DND-41 (cell line): Measurements from ENCODE around the gene ZCCHC9.
A peak's percentile ranks its signal among the peaks of the same experiment; 100 is the strongest.

Experiments used
- ATAC-seq: fragments of 200-7000 bp; cut with Tn5 transposase; 3 replicates; pipeline ENCODE4 v1.9.1; 2021; ENCODE audit warnings: low read depth; ENCODE audit not compliant: insufficient read depth
- DNase-seq: peaks from one replicate; pipeline ENCODE4 v3.0.0-alpha.2; 2020
- H2AFZ ChIP-seq: 2 replicates; pipeline ENCODE4 v1.6.0; 2012; ENCODE audit warnings: low read depth, low read length
- H3K27ac ChIP-seq: 2 replicates; pipeline ENCODE4 v1.5.1; 2012; ENCODE audit warnings: low read length, inconsistent platforms
- H3K27me3 ChIP-seq: fragments of 200-600 bp; sonication (generic); 2 replicates; pipeline ENCODE4 v1.6.0; 2012; ENCODE audit warnings: low read length, mild to moderate bottlenecking, inconsistent platforms; ENCODE audit not compliant: insufficient read depth, poor library complexity
- H3K36me3 ChIP-seq: 2 replicates; pipeline ENCODE4 v1.5.1; 2012; ENCODE audit warnings: low read length, inconsistent platforms; ENCODE audit not compliant: insufficient read depth
- H3K4me1 ChIP-seq: 2 replicates; pipeline ENCODE4 v1.5.1; 2012; ENCODE audit warnings: mild to moderate bottlenecking, low read length; ENCODE audit not compliant: insufficient read depth
- H3K4me2 ChIP-seq: 2 replicates; pipeline ENCODE4 v1.6.0; 2012; ENCODE audit warnings: mild to moderate bottlenecking, moderate library complexity, low read length, inconsistent platforms; ENCODE audit not compliant: insufficient read depth
- H3K4me3 ChIP-seq, 2 experiments: fragments of 200-600 bp in 1 of 2; shearing (Covaris generic) in 1 of 2; 2 replicates each; pipeline ENCODE4 v1.5.1; 2012 to 2016; ENCODE audit warnings: inconsistent platforms in 2 of 2, low read length in 2 of 2, mild to moderate bottlenecking in 2 of 2, low read depth in 1 of 2, moderate library complexity in 1 of 2
- H3K79me2 ChIP-seq: 2 replicates; pipeline ENCODE4 v1.6.0; 2012; ENCODE audit warnings: low read length, inconsistent platforms; ENCODE audit not compliant: insufficient read depth
- H3K9ac ChIP-seq: 2 replicates; pipeline ENCODE4 v1.6.0; 2012; ENCODE audit warnings: low read depth, mild to moderate bottlenecking, inconsistent platforms, low read length, moderate library complexity
- H3K9me3 ChIP-seq: 2 replicates; pipeline ENCODE4 v1.5.1; 2012; ENCODE audit warnings: low read length, moderate library complexity, mild to moderate bottlenecking, inconsistent platforms; ENCODE audit not compliant: insufficient read depth, severe bottlenecking
- H4K20me1 ChIP-seq: 2 replicates; pipeline ENCODE4 v1.6.0; 2012; ENCODE audit warnings: low read length; ENCODE audit not compliant: insufficient read depth
- CTCF ChIP-seq: IDR thresholded peaks from 2 replicates; pipeline ENCODE4 v1.5.1; 2012; ENCODE audit warnings: borderline replicate concordance, low read length, moderate library complexity, mild to moderate bottlenecking; ENCODE audit not compliant: poor library complexity, severe bottlenecking; ENCODE audit errors: extremely low read depth
- EZH2 ChIP-seq: IDR thresholded peaks from 3 replicates; pipeline ENCODE4 v1.6.1; 2012; ENCODE audit warnings: borderline replicate concordance, low read depth, mild to moderate bottlenecking, moderate library complexity, low read length, inconsistent platforms; ENCODE audit not compliant: severe bottlenecking

The ZCCHC9 gene

GRCh38 chr5:81301271-81302015 is at the start of gene ZCCHC9:
TSS of gene ZCCHC9 (plus strand) at chr5:81301587. CDS start at chr5:81304758, 3,171 bp downstream.
- ATAC-seq (peak; percentile 94), DNase-seq (peak; percentile 93)
- Histone ChIP-seq H3K27me3 (no peaks in the 10 kb centered on the region), H4K20me1 (no peaks in the 10 kb centered on the region), H3K9ac (peak within 1 kb of the TSS; percentile 94), H3K4me1 (peaks cover 44% of the 10 kb centered on the region), H3K27ac (peak within 1 kb of the TSS; percentile 94), H2AFZ (peak within 1 kb of the TSS; percentile 99), H3K4me3 (peak within 1 kb of the TSS; percentile 65 to 85), H3K79me2 (peaks cover 64% of the 10 kb centered on the region), H3K9me3 (no peaks in the 10 kb centered on the region), H3K36me3 (peaks cover 12% of the 10 kb centered on the region), H3K4me2 (peak within 1 kb of the TSS; percentile 65)
- TF ChIP-seq EZH2 (no peak), CTCF (peak; percentile 47)

GRCh38 chr5:81251922-81252321 is 49.5 kb upstream of the ZCCHC9 start:
- DNase-seq (no peak), ATAC-seq (no peak)
- Histone ChIP-seq H3K27me3 (no peaks in the 10 kb centered on the region), H3K4me3 (no peak overlapping the region), H3K36me3 (peaks cover 3% of the 10 kb centered on the region; the same call in 1 of the 2 replicates), H3K4me1 (no peaks in the 10 kb centered on the region), H3K9me3 (no peaks in the 10 kb centered on the region), H3K79me2 (no peaks in the 10 kb centered on the region), H4K20me1 (no peaks in the 10 kb centered on the region), H3K9ac (no peak overlapping the region), H2AFZ (no peak overlapping the region), H3K27ac (no peak overlapping the region), H3K4me2 (no peak overlapping the region)
- no peak for TF ChIP-seq EZH2
- no peak for TF ChIP-seq CTCF

- Histone ChIP-seq H3K9ac (no peak overlapping the region), H3K4me1 (no peaks in the 10 kb centered on the region), H3K9me3 (no peaks in the 10 kb centered on the region), H3K79me2 (no peaks in the 10 kb centered on the region), H3K27me3 (no peaks in the 10 kb centered on the region), H3K36me3 (peaks cover 3% of the 10 kb centered on the region; the same call in 1 of the 2 replicates), H4K20me1 (no peaks in the 10 kb centered on the region), H3K27ac (no peak overlapping the region), H2AFZ (no peak overlapping the region), H3K4me3 (no peak overlapping the region), H3K4me2 (no peak overlapping the region)
- no peak for DNase-seq
- no peak for TF ChIP-seq EZH2
- TF ChIP-seq CTCF = no peak
- ATAC-seq = no peak
Observed at GRCh38 chr5:81252904-81253303, 48.5 kb upstream of the ZCCHC9 start.

GRCh38 chr5:81253875-81254274 is 47.5 kb upstream of the ZCCHC9 start:
- no peak for TF ChIP-seq CTCF
- Histone ChIP-seq H4K20me1 (no peaks in the 10 kb centered on the region), H3K4me3 (no peak overlapping the region), H3K79me2 (peaks cover 1% of the 10 kb centered on the region; the same call in 1 of the 2 replicates), H2AFZ (no peak overlapping the region), H3K36me3 (peaks cover 3% of the 10 kb centered on the region; the same call in 1 of the 2 replicates), H3K9me3 (no peaks in the 10 kb centered on the region), H3K9ac (no peak overlapping the region), H3K27me3 (no peaks in the 10 kb centered on the region), H3K4me1 (no peaks in the 10 kb centered on the region), H3K27ac (no peak overlapping the region), H3K4me2 (no peak overlapping the region)
- no peak for DNase-seq
- ATAC-seq = no peak
